Kidney (tissue), 14 donors: ENCODE results near the gene MIDN. TPM values are rescaled to one million over a fixed set of nuclear protein-coding genes. Genes with fewer than 3 reads are reported as not detected.

Experiments used
- DNase-seq, 5 donors: peaks; one replicate each; pipeline ENCODE4 v3.0.0-alpha.2; 2013 to 2020
- FAIRE-seq: peaks from 2 replicates; lab custom pipeline; 2012; peaks lifted over from hg19 to GRCh38; lab: Jason Lieb, UNC
- H3K27ac ChIP-seq, 2 donors: one replicate each; pipeline ENCODE4 v1.7.0; 2013; ENCODE audit warnings: low read depth in 2 of 2, low read length in 2 of 2, inconsistent platforms in 1 of 2
- H3K27me3 ChIP-seq: one replicate; pipeline ENCODE4 v1.7.1; 2013; ENCODE audit warnings: low read length, inconsistent platforms; ENCODE audit not compliant: control insufficient read depth, insufficient read depth
- H3K36me3 ChIP-seq, 3 donors: one replicate each; pipeline versions ENCODE4 v1.7.0 to v1.7.1; 2013; ENCODE audit warnings: low read length in 3 of 3, control low read depth in 1 of 3, inconsistent platforms in 1 of 3; ENCODE audit not compliant: insufficient read depth in 3 of 3, control insufficient read depth in 2 of 3
- H3K4me1 ChIP-seq, 3 donors: one replicate each; pipeline versions ENCODE4 v1.7.0 to v1.7.1; 2013; ENCODE audit warnings: low read length in 3 of 3, inconsistent platforms in 1 of 3, low read depth in 1 of 3; ENCODE audit not compliant: control insufficient read depth in 2 of 3, insufficient read depth in 2 of 3
- H3K4me3 ChIP-seq, 3 donors: one replicate each; pipeline versions ENCODE4 v1.7.0 to v1.8.1; 2013; ENCODE audit warnings: low read length in 3 of 3, control low read depth in 1 of 3, inconsistent platforms in 1 of 3
- H3K9ac ChIP-seq, 3 donors: one replicate each; pipeline versions ENCODE4 v1.7.0 to v1.7.1; 2013; ENCODE audit warnings: low read length in 3 of 3, control low read depth in 1 of 3, inconsistent platforms in 1 of 3
- H3K9me3 ChIP-seq, 3 donors: one replicate each; pipeline versions ENCODE4 v1.7.0 to v1.7.1; 2013; ENCODE audit warnings: low read length in 3 of 3, control low read depth in 1 of 3, inconsistent platforms in 1 of 3; ENCODE audit not compliant: control insufficient read depth in 2 of 3, insufficient read depth in 1 of 3
- intact Hi-C: fragments of 100-400 bp; cut with DNase I; formaldehyde crosslinking; loops from one replicate; pipeline ENCODE4 v1.11.1; 2022
- polyA plus RNA-seq: library from polyadenylated mRNA; stranded (reverse); fragments of 350-450 nt; fragmentation: Illumina TruSeq; extraction: RNeasy Lipid Tissue Mini Kit (QIAGEN cat#74804); gene quantifications from one replicate; pipeline ENCODE4 v1.2.3, GENCODE V29; 2014; ENCODE audit warnings: low read depth, low replicate concordance; ENCODE audit not compliant: insufficient read depth
- total RNA-seq: library from RNA; stranded (reverse); fragmentation: NEBNext Ultra II Directional; extraction: Animal tissue kit (Norgen Biotek cat#: 25700); gene quantifications from one replicate; pipeline ENCODE4 v1.2.1, GENCODE V29; 2021
- TF ChIP-seq, protein P1 (sequence below): IDR thresholded peaks from 3 replicates; pipeline ENCODE4 v1.5.1; 2012; ENCODE audit warnings: mild to moderate bottlenecking, moderate library complexity, borderline replicate concordance; ENCODE audit not compliant: insufficient read depth; ENCODE audit errors: extremely low read depth
- donor health status: control.
- donor health status: control.
- donor health status: control.
- donor health status: control.
- donor health status: control.
- donor health status: DM: yes; HTN: yes; CAD: no.
- donor health status: Normal renal cell carcinoma (clear cell type).

MIDN gene
- total and polyA plus RNA-seq, 2 donors from 2014 or later: 21.3 to 205 TPM

GRCh38 chr19:1229056-1229923, 19.1 kb upstream of the MIDN start:
- TF ChIP-seq, protein P1, sequence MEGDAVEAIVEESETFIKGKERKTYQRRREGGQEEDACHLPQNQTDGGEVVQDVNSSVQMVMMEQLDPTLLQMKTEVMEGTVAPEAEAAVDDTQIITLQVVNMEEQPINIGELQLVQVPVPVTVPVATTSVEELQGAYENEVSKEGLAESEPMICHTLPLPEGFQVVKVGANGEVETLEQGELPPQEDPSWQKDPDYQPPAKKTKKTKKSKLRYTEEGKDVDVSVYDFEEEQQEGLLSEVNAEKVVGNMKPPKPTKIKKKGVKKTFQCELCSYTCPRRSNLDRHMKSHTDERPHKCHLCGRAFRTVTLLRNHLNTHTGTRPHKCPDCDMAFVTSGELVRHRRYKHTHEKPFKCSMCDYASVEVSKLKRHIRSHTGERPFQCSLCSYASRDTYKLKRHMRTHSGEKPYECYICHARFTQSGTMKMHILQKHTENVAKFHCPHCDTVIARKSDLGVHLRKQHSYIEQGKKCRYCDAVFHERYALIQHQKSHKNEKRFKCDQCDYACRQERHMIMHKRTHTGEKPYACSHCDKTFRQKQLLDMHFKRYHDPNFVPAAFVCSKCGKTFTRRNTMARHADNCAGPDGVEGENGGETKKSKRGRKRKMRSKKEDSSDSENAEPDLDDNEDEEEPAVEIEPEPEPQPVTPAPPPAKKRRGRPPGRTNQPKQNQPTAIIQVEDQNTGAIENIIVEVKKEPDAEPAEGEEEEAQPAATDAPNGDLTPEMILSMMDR: no peak
- H3K27me3 ChIP-seq: no peaks in the 10 kb centered on the region
- no peaks in the 10 kb centered on the region for H3K9me3 ChIP-seq
- peaks cover 0 to 9% (median 0%) of the 10 kb centered on the region in 3 donors for H3K4me1 ChIP-seq
- H3K9ac ChIP-seq: no peak overlapping the region
- H3K27ac ChIP-seq: no peak overlapping the region
- intact Hi-C loops: no loop called here
- DNase-seq (no peak), FAIRE-seq (no peak)
- H3K4me3 ChIP-seq: no peak overlapping the region
- no peaks in the 10 kb centered on the region for H3K36me3 ChIP-seq

- Histone ChIP-seq H3K27ac (no peak overlapping the region), H3K4me3 (no peak overlapping the region), H3K36me3 (no peaks in the 10 kb centered on the region), H3K9me3 (no peaks in the 10 kb centered on the region), H3K9ac (no peak overlapping the region), H3K27me3 (no peaks in the 10 kb centered on the region), H3K4me1 (peaks cover 0 to 9% (median 0%) of the 10 kb centered on the region in 3 donors)
- DNase-seq: no peak
- intact Hi-C loops: no loop called here
- no peak for FAIRE-seq
- TF ChIP-seq, protein P1: no peak
Observed at GRCh38 chr19:1229924-1230782, 18.2 kb upstream of the MIDN start.

- Histone ChIP-seq H3K27ac (no peak overlapping the region), H3K9me3 (no peaks in the 10 kb centered on the region), H3K36me3 (no peaks in the 10 kb centered on the region), H3K4me3 (no peak overlapping the region), H3K27me3 (no peaks in the 10 kb centered on the region), H3K4me1 (peaks cover 0 to 9% (median 0%) of the 10 kb centered on the region in 3 donors), H3K9ac (no peak overlapping the region)
- FAIRE-seq: no peak
- TF ChIP-seq, protein P1: no peak
- peak in 3 of 5 donors; percentile 26 to 71 (median 51) for DNase-seq
- intact Hi-C loops: no loop called here
Observed at GRCh38 chr19:1230783-1231489, 17.4 kb upstream of the MIDN start.
